HG03439 (cell line): Measurements from ENCODE around the gene RAD50.
"Not testable (repeated sequence)": the region's sequence is repeated elsewhere in the genome, so short reads cannot be mapped to it uniquely, and the experiment has no call there.

ENCODE experiments used
- ATAC-seq: cut with Tn5 transposase; IDR thresholded peaks from one replicate; pipeline ENCODE4 v1.9.1; 2021; ENCODE audit warnings: mild to moderate bottlenecking, moderate library complexity; ENCODE audit not compliant: unreplicated experiment

Gene RAD50

DNA sequence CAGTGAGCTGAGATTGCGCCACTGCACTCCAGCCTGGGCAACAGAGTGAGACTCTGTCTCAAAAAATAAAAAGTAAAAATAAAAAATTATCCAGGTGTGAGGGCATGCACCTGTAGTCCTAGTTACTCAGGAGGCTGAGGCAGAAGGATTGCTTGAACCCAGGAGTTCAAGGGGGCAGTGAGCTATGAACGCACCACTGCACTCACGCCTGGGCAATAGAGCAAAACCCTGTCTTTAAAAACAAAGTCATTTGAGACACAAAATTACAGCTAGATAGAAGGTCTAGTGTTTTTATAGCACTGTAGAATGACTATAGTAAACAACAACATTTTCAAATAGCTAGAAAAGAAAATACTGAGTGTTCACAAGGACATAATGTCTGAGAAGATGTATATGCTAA lies 133.4 kb downstream of the RAD50 start:
- no peak for ATAC-seq

DNA sequence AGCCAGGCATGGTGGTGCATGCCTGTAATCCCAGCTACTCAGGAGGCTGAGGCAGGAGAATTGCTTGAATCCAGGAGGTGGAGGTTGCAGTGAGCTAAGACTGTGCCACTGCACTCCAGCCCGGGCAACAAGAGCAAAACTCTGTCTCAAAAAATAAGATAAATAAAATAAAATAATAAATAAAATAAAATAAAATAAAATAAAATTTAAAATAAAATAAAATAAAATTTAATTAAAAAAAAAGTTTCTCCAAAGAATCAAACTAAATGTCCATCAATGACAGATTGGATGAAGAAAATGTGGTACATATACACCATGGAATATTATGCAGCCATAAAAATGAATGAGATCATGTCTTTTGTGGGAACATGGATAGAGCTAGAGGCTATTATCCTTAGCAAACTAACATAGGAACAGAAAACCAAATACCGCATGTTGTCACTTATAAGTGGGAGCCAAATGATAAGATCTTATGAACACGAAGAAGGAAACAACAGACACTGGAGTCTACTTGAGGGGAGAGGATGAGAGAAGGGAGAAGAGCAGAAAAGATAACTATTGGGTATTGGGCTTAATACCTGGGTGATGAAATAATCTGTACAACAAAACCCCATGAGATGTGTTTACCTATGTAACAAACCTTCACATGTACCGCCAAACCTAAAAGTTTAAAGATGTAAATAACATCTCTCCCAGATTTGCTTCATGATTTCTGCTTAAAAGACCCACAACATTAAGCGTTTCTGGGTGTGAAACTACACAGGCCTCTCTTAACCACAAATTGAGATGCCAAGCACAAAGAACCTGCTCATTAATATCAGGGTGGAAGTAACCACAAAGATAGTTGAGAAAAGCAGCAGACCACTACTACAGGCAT lies 135.2 kb downstream of the RAD50 start:
- ATAC-seq, result not testable (repeated sequence)

DNA sequence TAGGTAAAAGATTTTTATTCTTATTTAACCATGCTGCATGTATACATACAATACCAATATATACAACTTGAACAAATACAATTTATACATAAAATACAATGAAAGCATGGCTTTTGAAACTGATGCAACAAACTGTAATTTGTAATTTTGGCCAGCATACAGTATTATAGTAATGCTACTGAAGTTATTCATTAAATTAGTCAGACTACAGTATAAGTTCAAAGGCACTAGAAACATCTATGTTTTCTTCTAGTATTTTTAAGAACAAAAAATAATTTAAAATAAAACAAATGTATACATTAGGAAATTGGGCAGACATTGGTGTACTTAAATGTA lies 135.8 kb downstream of the RAD50 start:
- no peak for ATAC-seq
